ENCODE data around the gene PRICKLE2. TPM values are rescaled to one million over a fixed set of nuclear protein-coding genes. Genes with fewer than 3 reads are reported as not detected.

The PRICKLE2 gene
- total RNA-seq, 1 experiment from 2014 or later = 0.26 TPM

DNA sequence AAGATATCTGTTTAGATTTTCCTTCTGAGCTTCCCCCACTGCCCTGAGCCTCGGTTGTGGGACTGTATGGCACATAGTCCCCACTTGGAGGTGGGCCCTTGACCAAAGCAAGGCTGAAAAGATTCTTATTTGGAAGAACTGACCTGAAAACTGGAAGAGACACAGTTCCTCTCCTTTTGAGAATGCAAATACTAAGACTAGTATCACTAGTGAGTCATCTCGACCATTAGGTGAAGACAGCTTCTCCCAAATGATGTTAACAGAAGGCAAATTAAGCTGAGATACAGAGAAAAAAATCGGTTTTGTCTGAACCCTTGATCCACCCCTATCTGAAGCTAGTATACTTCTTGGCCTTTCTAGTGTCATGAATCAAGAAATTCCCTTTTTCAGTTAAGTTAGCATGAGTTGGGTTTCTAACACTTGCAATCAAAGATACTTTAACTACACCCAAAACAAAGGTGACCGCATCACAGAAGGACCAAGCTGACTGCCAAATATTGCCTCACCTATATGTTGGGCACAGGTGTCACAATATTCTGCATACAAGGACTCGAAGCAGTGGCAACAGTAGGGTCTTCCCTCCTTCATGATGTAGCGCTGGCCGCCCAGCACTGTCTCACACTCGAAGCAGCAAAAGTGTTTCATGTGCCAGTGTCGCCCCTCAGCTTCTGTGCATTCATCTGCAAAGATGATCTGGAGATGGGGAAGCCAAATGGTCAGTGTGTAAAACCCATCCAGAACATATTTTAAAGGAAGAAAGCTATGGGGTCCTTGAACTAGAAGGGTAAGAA lies 72.4 kb downstream of the PRICKLE2 start:
- CTCF ChIA-PET = no interaction called here
- H3K27ac ChIP-seq (ENCODE audit: low read length) = no peak overlapping the region
- no TSS peak for BruUV-seq (replicated peaks)
- no peak for ATAC-seq
- no peak for DNase-seq (ENCODE audit: low read depth, low spot score)
- H3K27me3 ChIP-seq (ENCODE audit: control insufficient read depth, insufficient read depth, low read length) = no peaks in the 10 kb centered on the region
- intact Hi-C loops (cut with micrococcal nuclease; ENCODE audit: unreplicated experiment) (no loop called here), in situ Hi-C loops (cut with HindIII; ENCODE audit: low pct_unique_long_range_greater_than_20kb, low sequenced_read_pairs) (no loop called here)
- TF ChIP-seq TCF7L2 (IDR thresholded peaks at IDR 0.05; ENCODE audit: low read depth, low read length) = no peak
- no peak for TF ChIP-seq POLR2AphosphoS5 (IDR thresholded peaks at IDR 0.05; ENCODE audit: low read depth, low read length)
- TF ChIP-seq, protein P1, sequence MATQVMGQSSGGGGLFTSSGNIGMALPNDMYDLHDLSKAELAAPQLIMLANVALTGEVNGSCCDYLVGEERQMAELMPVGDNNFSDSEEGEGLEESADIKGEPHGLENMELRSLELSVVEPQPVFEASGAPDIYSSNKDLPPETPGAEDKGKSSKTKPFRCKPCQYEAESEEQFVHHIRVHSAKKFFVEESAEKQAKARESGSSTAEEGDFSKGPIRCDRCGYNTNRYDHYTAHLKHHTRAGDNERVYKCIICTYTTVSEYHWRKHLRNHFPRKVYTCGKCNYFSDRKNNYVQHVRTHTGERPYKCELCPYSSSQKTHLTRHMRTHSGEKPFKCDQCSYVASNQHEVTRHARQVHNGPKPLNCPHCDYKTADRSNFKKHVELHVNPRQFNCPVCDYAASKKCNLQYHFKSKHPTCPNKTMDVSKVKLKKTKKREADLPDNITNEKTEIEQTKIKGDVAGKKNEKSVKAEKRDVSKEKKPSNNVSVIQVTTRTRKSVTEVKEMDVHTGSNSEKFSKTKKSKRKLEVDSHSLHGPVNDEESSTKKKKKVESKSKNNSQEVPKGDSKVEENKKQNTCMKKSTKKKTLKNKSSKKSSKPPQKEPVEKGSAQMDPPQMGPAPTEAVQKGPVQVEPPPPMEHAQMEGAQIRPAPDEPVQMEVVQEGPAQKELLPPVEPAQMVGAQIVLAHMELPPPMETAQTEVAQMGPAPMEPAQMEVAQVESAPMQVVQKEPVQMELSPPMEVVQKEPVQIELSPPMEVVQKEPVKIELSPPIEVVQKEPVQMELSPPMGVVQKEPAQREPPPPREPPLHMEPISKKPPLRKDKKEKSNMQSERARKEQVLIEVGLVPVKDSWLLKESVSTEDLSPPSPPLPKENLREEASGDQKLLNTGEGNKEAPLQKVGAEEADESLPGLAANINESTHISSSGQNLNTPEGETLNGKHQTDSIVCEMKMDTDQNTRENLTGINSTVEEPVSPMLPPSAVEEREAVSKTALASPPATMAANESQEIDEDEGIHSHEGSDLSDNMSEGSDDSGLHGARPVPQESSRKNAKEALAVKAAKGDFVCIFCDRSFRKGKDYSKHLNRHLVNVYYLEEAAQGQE (IDR thresholded peaks at IDR 0.05; ENCODE audit: insufficient read depth in 1 of 2, low read depth in 2 of 2, low read length in 1 of 2) = no peak
- TF ChIP-seq SIN3A (IDR thresholded peaks at IDR 0.05; ENCODE audit: borderline replicate concordance, insufficient read depth, low read depth, low read length) = no peak
- TF ChIP-seq, protein P2, sequence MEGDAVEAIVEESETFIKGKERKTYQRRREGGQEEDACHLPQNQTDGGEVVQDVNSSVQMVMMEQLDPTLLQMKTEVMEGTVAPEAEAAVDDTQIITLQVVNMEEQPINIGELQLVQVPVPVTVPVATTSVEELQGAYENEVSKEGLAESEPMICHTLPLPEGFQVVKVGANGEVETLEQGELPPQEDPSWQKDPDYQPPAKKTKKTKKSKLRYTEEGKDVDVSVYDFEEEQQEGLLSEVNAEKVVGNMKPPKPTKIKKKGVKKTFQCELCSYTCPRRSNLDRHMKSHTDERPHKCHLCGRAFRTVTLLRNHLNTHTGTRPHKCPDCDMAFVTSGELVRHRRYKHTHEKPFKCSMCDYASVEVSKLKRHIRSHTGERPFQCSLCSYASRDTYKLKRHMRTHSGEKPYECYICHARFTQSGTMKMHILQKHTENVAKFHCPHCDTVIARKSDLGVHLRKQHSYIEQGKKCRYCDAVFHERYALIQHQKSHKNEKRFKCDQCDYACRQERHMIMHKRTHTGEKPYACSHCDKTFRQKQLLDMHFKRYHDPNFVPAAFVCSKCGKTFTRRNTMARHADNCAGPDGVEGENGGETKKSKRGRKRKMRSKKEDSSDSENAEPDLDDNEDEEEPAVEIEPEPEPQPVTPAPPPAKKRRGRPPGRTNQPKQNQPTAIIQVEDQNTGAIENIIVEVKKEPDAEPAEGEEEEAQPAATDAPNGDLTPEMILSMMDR (IDR thresholded peaks at IDR 0.05) = no peak
- no peak overlapping the region for H3K4me3 ChIP-seq (ENCODE audit: low read depth in 2 of 2, low read length in 2 of 2)
- H3K4me1 ChIP-seq (ENCODE audit: control insufficient read depth, insufficient read depth, low read length) = no peaks in the 10 kb centered on the region
- H3K9me3 ChIP-seq (ENCODE audit: control insufficient read depth, insufficient read depth, low read depth, low read length) = no peaks in the 10 kb centered on the region
- no peaks in the 10 kb centered on the region for H3K36me3 ChIP-seq (ENCODE audit: control insufficient read depth, insufficient read depth, low read length)
- POLR2A ChIA-PET = no interaction called here

GRCh38 chr3:64152086-64152485 lies 73.2 kb downstream of the PRICKLE2 start:
- Histone ChIP-seq H3K27ac (ENCODE audit: low read length) (no peak overlapping the region), H3K4me3 (ENCODE audit: low read depth in 2 of 2, low read length in 2 of 2) (no peak overlapping the region), H3K4me1 (ENCODE audit: control insufficient read depth, insufficient read depth, low read length) (no peaks in the 10 kb centered on the region), H3K27me3 (ENCODE audit: control insufficient read depth, insufficient read depth, low read length) (no peaks in the 10 kb centered on the region), H3K36me3 (ENCODE audit: control insufficient read depth, insufficient read depth, low read length) (no peaks in the 10 kb centered on the region), H3K9me3 (ENCODE audit: control insufficient read depth, insufficient read depth, low read depth, low read length) (no peaks in the 10 kb centered on the region)
- no TSS peak for BruUV-seq (replicated peaks)
- ChIA-PET CTCF (no interaction called here), POLR2A (no interaction called here)
- no peak for DNase-seq (ENCODE audit: low read depth, low spot score)
- no peak for ATAC-seq
- intact Hi-C loops (cut with micrococcal nuclease; ENCODE audit: unreplicated experiment) (no loop called here), in situ Hi-C loops (cut with HindIII; ENCODE audit: low pct_unique_long_range_greater_than_20kb, low sequenced_read_pairs) (no loop called here)
- TF ChIP-seq, protein P1 (IDR thresholded peaks at IDR 0.05; ENCODE audit: insufficient read depth in 1 of 2, low read depth in 2 of 2, low read length in 1 of 2) = no peak
- TF ChIP-seq TCF7L2 (IDR thresholded peaks at IDR 0.05; ENCODE audit: low read depth, low read length) (no peak), POLR2AphosphoS5 (IDR thresholded peaks at IDR 0.05; ENCODE audit: low read depth, low read length) (no peak), SIN3A (IDR thresholded peaks at IDR 0.05; ENCODE audit: borderline replicate concordance, insufficient read depth, low read depth, low read length) (no peak)
- TF ChIP-seq, protein P2 (IDR thresholded peaks at IDR 0.05) = no peak
